HepG2 (cell line): Measurements from ENCODE around the gene NRL. TPM values are rescaled to one million over a fixed set of nuclear protein-coding genes. Genes with fewer than 3 reads are reported as not detected.

Experiments used
- AGO1 ChIP-seq: fragments of 200-400 bp; formaldehyde crosslinking; IDR thresholded peaks from 2 replicates; pipeline ENCODE4 v1.6.1; 2017; ENCODE audit warnings: mild to moderate bottlenecking, low read depth, low read length, moderate library complexity; ENCODE audit not compliant: poor library complexity, severe bottlenecking
- HINFP ChIP-seq: sonication (generic); formaldehyde crosslinking; IDR thresholded peaks from 2 replicates; pipeline ENCODE4 v1.4.0; 2020; ENCODE audit warnings: low read depth, mild to moderate bottlenecking, missing genetic modification reagents
- HNRNPUL1 ChIP-seq: fragments of 200-400 bp; formaldehyde crosslinking; IDR thresholded peaks from 2 replicates; pipeline ENCODE4 v1.6.1; 2017; ENCODE audit warnings: low read depth, mild to moderate bottlenecking, low read length, moderate library complexity
- JUND ChIP-seq: sonication (generic); formaldehyde crosslinking; IDR thresholded peaks from 2 replicates; pipeline ENCODE4 v1.8.0; 2022; ENCODE audit warnings: mild to moderate bottlenecking, missing genetic modification reagents
- MTF2 ChIP-seq: sonication (generic); formaldehyde crosslinking; IDR thresholded peaks from 2 replicates; pipeline ENCODE4 v1.5.0; 2020; ENCODE audit warnings: missing genetic modification reagents, borderline replicate concordance
- RARG ChIP-seq: sonication (generic); formaldehyde crosslinking; IDR thresholded peaks from 2 replicates; pipeline ENCODE4 v1.4.0; 2020; ENCODE audit warnings: low read depth, mild to moderate bottlenecking, missing genetic modification reagents
- RBM22 ChIP-seq: fragments of 200-400 bp; formaldehyde crosslinking; optimal IDR thresholded peaks from 2 replicates; pipeline ENCODE3; 2017; ENCODE audit warnings: mild to moderate bottlenecking, low read length, moderate library complexity
- SATB2 ChIP-seq: sonication (generic); formaldehyde crosslinking; IDR thresholded peaks from 2 replicates; pipeline ENCODE4 v1.5.0; 2020; ENCODE audit warnings: missing genetic modification reagents
- ZFP90 ChIP-seq: sonication (generic); formaldehyde crosslinking; IDR thresholded peaks from 2 replicates; pipeline ENCODE4 v1.8.0; 2022; ENCODE audit warnings: missing genetic modification reagents, mild to moderate bottlenecking, inconsistent platforms, borderline replicate concordance
- ZHX2 ChIP-seq, 2 experiments: sonication (generic) in 1 of 2; formaldehyde crosslinking in 1 of 2; IDR thresholded peaks; 2 replicates each; pipeline versions ENCODE4 v1.6.1 to v1.9.0; 2014 to 2022; ENCODE audit warnings: antibody characterized with exemption in 1 of 2, borderline replicate concordance in 1 of 2, inconsistent platforms in 1 of 2, low read depth in 1 of 2, missing genetic modification reagents in 1 of 2
- ZIK1 ChIP-seq: sonication (generic); formaldehyde crosslinking; IDR thresholded peaks from 2 replicates; pipeline ENCODE4 v1.5.0; 2020; ENCODE audit warnings: mild to moderate bottlenecking, low read depth, missing genetic modification reagents, borderline replicate concordance
- ZMAT5 ChIP-seq: sonication (generic); formaldehyde crosslinking; IDR thresholded peaks from 2 replicates; pipeline ENCODE4 v1.5.0; 2020; ENCODE audit warnings: mild to moderate bottlenecking, low read depth, missing genetic modification reagents, borderline replicate concordance
- ZNF225 ChIP-seq: sonication (generic); formaldehyde crosslinking; IDR thresholded peaks from 2 replicates; pipeline ENCODE4 v1.4.0; 2020; ENCODE audit warnings: mild to moderate bottlenecking, missing genetic modification reagents
- ZNF382 ChIP-seq: sonication (generic); formaldehyde crosslinking; IDR thresholded peaks from 2 replicates; pipeline ENCODE4 v1.5.0; 2020; ENCODE audit warnings: missing genetic modification reagents, mild to moderate bottlenecking, borderline replicate concordance
- ZNF503 ChIP-seq: sonication (generic); formaldehyde crosslinking; IDR thresholded peaks from 2 replicates; pipeline ENCODE4 v1.4.0; 2020; ENCODE audit warnings: missing genetic modification reagents
- ZNF543 ChIP-seq: sonication (generic); formaldehyde crosslinking; IDR thresholded peaks from 2 replicates; pipeline ENCODE4 v1.4.0; 2020; ENCODE audit warnings: mild to moderate bottlenecking, missing genetic modification reagents
- ZNF549 ChIP-seq: sonication (generic); formaldehyde crosslinking; IDR thresholded peaks from 2 replicates; pipeline ENCODE4 v1.5.0; 2020; ENCODE audit warnings: missing genetic modification reagents
- ZNF616 ChIP-seq: sonication (generic); formaldehyde crosslinking; IDR thresholded peaks from 2 replicates; pipeline ENCODE4 v1.5.0; 2020; ENCODE audit warnings: low read depth, mild to moderate bottlenecking, missing genetic modification reagents
- ZSCAN25 ChIP-seq: sonication (generic); formaldehyde crosslinking; IDR thresholded peaks from 2 replicates; pipeline ENCODE4 v1.8.0; 2022; ENCODE audit warnings: mild to moderate bottlenecking, missing genetic modification reagents
- polyA plus RNA-seq, 8 experiments: library from polyadenylated mRNA; depleted of rRNA in 3 of 8; stranded (reverse) in 7 of 8; unstranded in 1 of 8; fragments of >200 nt; fragmentation: Illumina TruSeq in 4 of 8; extraction: Trizol in 4 of 8; gene quantifications; 2 replicates each; pipeline versions ENCODE4 v1.2.1 to v1.2.3, GENCODE V29; 2011 to 2016; ENCODE audit warnings: low read depth in 4 of 8, missing spikeins in 1 of 8, mixed read lengths in 1 of 8; ENCODE audit not compliant: insufficient read depth in 1 of 8
- total RNA-seq, 5 experiments: library from RNA; depleted of rRNA; stranded (reverse); fragments of >200 nt; fragmentation: Illumina TruSeq; extraction: Trizol; gene quantifications; 2 replicates each; pipeline ENCODE4 v1.2.3, GENCODE V29; 2016; ENCODE audit warnings: low read depth in 1 of 5

NRL gene
- total and polyA plus RNA-seq, 2 of the 13 experiments (the other 11 are each of a cell fraction or from before 2014, with no cell fraction given) = 2.5 to 4.7 TPM

- TF ChIP-seq HINFP (CRISPR knock-in tag) (no peak; the same call in 1 of the 2 replicates), JUND (CRISPR knock-in tag) (no peak), ZNF543 (CRISPR knock-in tag) (no peak), RARG (no peak), ZNF616 (CRISPR knock-in tag) (no peak), ZMAT5 (CRISPR knock-in tag) (no peak), AGO1 (peak; percentile 72), ZHX2 (IDR thresholded peaks at IDR 0.05; ENCODE audit: low read depth) (no peak), ZHX2 (CRISPR knock-in tag; IDR thresholded peaks at IDR 0.05; ENCODE audit: borderline replicate concordance) (no peak), HNRNPUL1 (no peak), RBM22 (no peak), ZNF225 (CRISPR knock-in tag) (no peak), ZNF382 (no peak), ZNF503 (CRISPR knock-in tag) (no peak), SATB2 (CRISPR knock-in tag) (no peak), ZIK1 (no peak), MTF2 (CRISPR knock-in tag) (no peak), ZFP90 (0 out of 2 replicates have a peak, but pooled peaks have one; percentile 20), ZNF549 (CRISPR knock-in tag) (no peak), ZSCAN25 (CRISPR knock-in tag) (peak; percentile 82)
Observed at GRCh38 chr14:24138396-24139271, 23.9 kb upstream of the NRL start (continued).
